ENCODE results near the gene ARHGAP31. TPM values are rescaled to one million over a fixed set of nuclear protein-coding genes. Genes with fewer than 3 reads are reported as not detected.

ARHGAP31 gene
- total and polyA plus RNA-seq, 2 donors (not counting 1 experiment from before 2014, with no cell fraction given), result 3.5 to 8.1 TPM

- H3K4me3 ChIP-seq (replicated peaks in 1 of 4; ENCODE audit: control extremely low read depth in 1 of 4, insufficient read depth in 1 of 4, low read depth in 3 of 4, low read length in 4 of 4), result no peak overlapping the region
- H3K9me3 ChIP-seq (ENCODE audit: control insufficient read depth, insufficient read depth, low read depth, low read length), result no peaks in the 10 kb centered on the region
- H3K4me2 ChIP-seq (ENCODE audit: extremely low read depth, insufficient read depth, low read length), result no peak overlapping the region
- no peak overlapping the region for H2AFZ ChIP-seq (ENCODE audit: low read length)
- no peaks in the 10 kb centered on the region for H4K20me1 ChIP-seq (ENCODE audit: control insufficient read depth, extremely low read depth, insufficient read depth, low read length)
- no peaks in the 10 kb centered on the region for H3K4me1 ChIP-seq (ENCODE audit: control insufficient read depth, extremely low read depth, insufficient read depth, low read length)
- H3K36me3 ChIP-seq (ENCODE audit: control insufficient read depth, insufficient read depth, low read length), result no peaks in the 10 kb centered on the region
- no peak overlapping the region for H3K9ac ChIP-seq (ENCODE audit: insufficient read depth, low read length)
- peaks cover 3% of the 10 kb centered on the region for H3K79me2 ChIP-seq (ENCODE audit: control insufficient read depth, insufficient read depth, low read length)
- no peak for DNase-seq (ENCODE audit: low read depth in 2 of 2)
- H3K27ac ChIP-seq (ENCODE audit: insufficient read depth, low read length), result no peak overlapping the region
- TF ChIP-seq, protein P1, sequence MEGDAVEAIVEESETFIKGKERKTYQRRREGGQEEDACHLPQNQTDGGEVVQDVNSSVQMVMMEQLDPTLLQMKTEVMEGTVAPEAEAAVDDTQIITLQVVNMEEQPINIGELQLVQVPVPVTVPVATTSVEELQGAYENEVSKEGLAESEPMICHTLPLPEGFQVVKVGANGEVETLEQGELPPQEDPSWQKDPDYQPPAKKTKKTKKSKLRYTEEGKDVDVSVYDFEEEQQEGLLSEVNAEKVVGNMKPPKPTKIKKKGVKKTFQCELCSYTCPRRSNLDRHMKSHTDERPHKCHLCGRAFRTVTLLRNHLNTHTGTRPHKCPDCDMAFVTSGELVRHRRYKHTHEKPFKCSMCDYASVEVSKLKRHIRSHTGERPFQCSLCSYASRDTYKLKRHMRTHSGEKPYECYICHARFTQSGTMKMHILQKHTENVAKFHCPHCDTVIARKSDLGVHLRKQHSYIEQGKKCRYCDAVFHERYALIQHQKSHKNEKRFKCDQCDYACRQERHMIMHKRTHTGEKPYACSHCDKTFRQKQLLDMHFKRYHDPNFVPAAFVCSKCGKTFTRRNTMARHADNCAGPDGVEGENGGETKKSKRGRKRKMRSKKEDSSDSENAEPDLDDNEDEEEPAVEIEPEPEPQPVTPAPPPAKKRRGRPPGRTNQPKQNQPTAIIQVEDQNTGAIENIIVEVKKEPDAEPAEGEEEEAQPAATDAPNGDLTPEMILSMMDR (conservative IDR thresholded peaks at IDR 0.05 in 1 of 2, IDR thresholded peaks at IDR 0.05 in 1 of 2; ENCODE audit: low read depth in 1 of 2, low read length in 2 of 2), result no peak
- no peak for TF ChIP-seq EZH2 (IDR thresholded peaks at IDR 0.05; ENCODE audit: low read length, missing control alignments)
- no peaks in the 10 kb centered on the region for H3K27me3 ChIP-seq (ENCODE audit: control insufficient read depth, insufficient read depth, low read length)
Observed at GRCh38 chr3:119291062-119291700, 3.0 kb upstream of the ARHGAP31 start.

- peaks cover 4% of the 10 kb centered on the region for H3K4me1 ChIP-seq (ENCODE audit: control insufficient read depth, extremely low read depth, insufficient read depth, low read length)
- no peak for DNase-seq (ENCODE audit: low read depth in 2 of 2)
- no peaks in the 10 kb centered on the region for H3K36me3 ChIP-seq (ENCODE audit: control insufficient read depth, insufficient read depth, low read length)
- H3K79me2 ChIP-seq (ENCODE audit: control insufficient read depth, insufficient read depth, low read length), result peaks cover 3% of the 10 kb centered on the region
- H3K4me2 ChIP-seq (ENCODE audit: extremely low read depth, insufficient read depth, low read length), result no peak overlapping the region
- H3K4me3 ChIP-seq (replicated peaks in 1 of 4; ENCODE audit: control extremely low read depth in 1 of 4, insufficient read depth in 1 of 4, low read depth in 3 of 4, low read length in 4 of 4), result no peak overlapping the region
- H3K27ac ChIP-seq (ENCODE audit: insufficient read depth, low read length), result no peak overlapping the region
- no peak overlapping the region for H2AFZ ChIP-seq (ENCODE audit: low read length)
- H4K20me1 ChIP-seq (ENCODE audit: control insufficient read depth, extremely low read depth, insufficient read depth, low read length), result no peaks in the 10 kb centered on the region
- H3K9me3 ChIP-seq (ENCODE audit: control insufficient read depth, insufficient read depth, low read depth, low read length), result no peaks in the 10 kb centered on the region
- TF ChIP-seq EZH2 (IDR thresholded peaks at IDR 0.05; ENCODE audit: low read length, missing control alignments), result no peak
- TF ChIP-seq, protein P1 (conservative IDR thresholded peaks at IDR 0.05 in 1 of 2, IDR thresholded peaks at IDR 0.05 in 1 of 2; ENCODE audit: low read depth in 1 of 2, low read length in 2 of 2), result no peak
- H3K27me3 ChIP-seq (ENCODE audit: control insufficient read depth, insufficient read depth, low read length), result no peaks in the 10 kb centered on the region
- no peak overlapping the region for H3K9ac ChIP-seq (ENCODE audit: insufficient read depth, low read length)
Observed at GRCh38 chr3:119292666-119293065, 1.5 kb upstream of the ARHGAP31 start.

GRCh38 chr3:119293105-119293870, 895 bp upstream of the ARHGAP31 start:
- peak overlapping the region; percentile 56 for H3K9ac ChIP-seq (ENCODE audit: insufficient read depth, low read length)
- H3K9me3 ChIP-seq (ENCODE audit: control insufficient read depth, insufficient read depth, low read depth, low read length), result no peaks in the 10 kb centered on the region
- TF ChIP-seq, protein P1 (conservative IDR thresholded peaks at IDR 0.05 in 1 of 2, IDR thresholded peaks at IDR 0.05 in 1 of 2; ENCODE audit: low read depth in 1 of 2, low read length in 2 of 2), result no peak
- peak overlapping the region; percentile 90 for H3K4me2 ChIP-seq (ENCODE audit: extremely low read depth, insufficient read depth, low read length)
- H3K36me3 ChIP-seq (ENCODE audit: control insufficient read depth, insufficient read depth, low read length), result no peaks in the 10 kb centered on the region
- no peaks in the 10 kb centered on the region for H3K27me3 ChIP-seq (ENCODE audit: control insufficient read depth, insufficient read depth, low read length)
- H3K27ac ChIP-seq (ENCODE audit: insufficient read depth, low read length), result peak overlapping the region; percentile 71
- peaks cover 4% of the 10 kb centered on the region for H3K4me1 ChIP-seq (ENCODE audit: control insufficient read depth, extremely low read depth, insufficient read depth, low read length)
- H4K20me1 ChIP-seq (ENCODE audit: control insufficient read depth, extremely low read depth, insufficient read depth, low read length), result no peaks in the 10 kb centered on the region
- peak overlapping the region; percentile 43 for H2AFZ ChIP-seq (ENCODE audit: low read length)
- H3K4me3 ChIP-seq (replicated peaks in 1 of 4; ENCODE audit: control extremely low read depth in 1 of 4, insufficient read depth in 1 of 4, low read depth in 3 of 4, low read length in 4 of 4), result peak overlapping the region; percentile 77 to 80 (median 78)
- H3K79me2 ChIP-seq (ENCODE audit: control insufficient read depth, insufficient read depth, low read length), result peaks cover 3% of the 10 kb centered on the region
- DNase-seq (ENCODE audit: low read depth in 2 of 2), result peak in 1 of 2 donors; percentile 34
